GM12878 (cell line): ENCODE measurements around the gene LSAMP.

ENCODE experiments used
- BHLHE40 ChIP-seq, 2 experiments: fragments of 450-650 bp in 1 of 2; IDR thresholded peaks; 2 replicates each; pipeline ENCODE4 v1.6.1; 2011 to 2017; ENCODE audit warnings: low read depth in 2 of 2, borderline replicate concordance in 1 of 2, improper control_type of control experiment in 1 of 2, low read length in 1 of 2, mild to moderate bottlenecking in 1 of 2
- CTCF ChIP-seq, 3 experiments: IDR thresholded peaks in 2 of 3; conservative IDR thresholded peaks in 1 of 3; 2 replicates each; pipeline ENCODE4 v1.5.1; 2011; ENCODE audit warnings: low read depth in 3 of 3, low read length in 3 of 3, mild to moderate bottlenecking in 3 of 3, control low read depth in 2 of 3, moderate library complexity in 2 of 3, inconsistent platforms in 1 of 3, mixed read lengths in 1 of 3; ENCODE audit not compliant: control insufficient read depth in 2 of 3, insufficient read depth in 1 of 3; ENCODE audit errors: extremely low read depth in 1 of 3
- CUX1 ChIP-seq: IDR thresholded peaks from 2 replicates; pipeline ENCODE4 v1.6.1; 2012; ENCODE audit warnings: improper control_type of control experiment, low read depth, low read length; ENCODE audit not compliant: insufficient replicate concordance
- E4F1 ChIP-seq: fragments of 450-650 bp; IDR thresholded peaks from 2 replicates; pipeline ENCODE4 v1.6.1; 2018; ENCODE audit warnings: borderline replicate concordance, mild to moderate bottlenecking; ENCODE audit not compliant: partially characterized antibody
- ETV6 ChIP-seq, 2 experiments: fragments of 450-650 bp in 1 of 2; IDR thresholded peaks in 1 of 2; conservative IDR thresholded peaks in 1 of 2; 2 replicates each; pipeline ENCODE4 v1.6.1; 2014; ENCODE audit warnings: antibody characterized with exemption in 1 of 2, borderline replicate concordance in 1 of 2, low read depth in 1 of 2, mild to moderate bottlenecking in 1 of 2, moderate library complexity in 1 of 2
- FOXK2 ChIP-seq: fragments of 450-650 bp; IDR thresholded peaks from 2 replicates; pipeline ENCODE4 v1.6.1; 2017; ENCODE audit warnings: mild to moderate bottlenecking, moderate library complexity
- JUNB ChIP-seq: IDR thresholded peaks from 2 replicates; pipeline ENCODE4 v1.6.1; 2016; ENCODE audit warnings: antibody characterized with exemption, mild to moderate bottlenecking
- RAD21 ChIP-seq: IDR thresholded peaks from 2 replicates; pipeline ENCODE4 v1.6.1; 2011; ENCODE audit warnings: mild to moderate bottlenecking, low read depth, low read length, moderate library complexity; ENCODE audit not compliant: insufficient read depth
- SPI1 ChIP-seq: IDR thresholded peaks from 2 replicates; pipeline ENCODE4 v1.6.1; 2011; ENCODE audit warnings: low read depth, mild to moderate bottlenecking, low read length, moderate library complexity, borderline replicate concordance; ENCODE audit not compliant: insufficient read depth
- YY1 ChIP-seq: IDR thresholded peaks from 2 replicates; pipeline ENCODE4 v1.6.1; 2011; ENCODE audit warnings: low read depth, mild to moderate bottlenecking, low read length

DNA sequence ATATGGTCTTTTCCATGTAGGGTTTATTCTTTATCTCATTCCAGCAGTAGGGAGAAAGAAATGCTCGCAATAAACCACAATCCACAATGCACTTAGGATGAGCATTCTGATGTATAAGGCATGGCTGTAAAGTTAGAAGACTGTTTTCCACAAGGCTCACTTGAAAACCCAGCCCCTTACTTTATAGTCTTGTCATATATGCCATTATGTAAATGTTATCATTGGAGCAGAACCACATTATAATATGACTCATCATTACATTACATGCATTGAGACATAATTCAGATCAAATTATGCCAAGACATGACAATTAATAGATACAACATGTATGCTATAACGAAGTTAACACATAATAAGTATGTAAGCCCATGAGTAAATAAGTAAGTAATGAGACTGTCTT, 348.1 kb downstream of the LSAMP start:
- TF ChIP-seq RAD21 (no peak), ETV6 (conservative IDR thresholded peaks at IDR 0.05 in 1 of 2, IDR thresholded peaks at IDR 0.05 in 1 of 2; ENCODE audit: borderline replicate concordance in 1 of 2, low read depth in 1 of 2) (no peak), BHLHE40 (IDR thresholded peaks at IDR 0.05; ENCODE audit: borderline replicate concordance in 1 of 2, low read depth in 2 of 2, low read length in 1 of 2) (no peak), CTCF (IDR thresholded peaks at IDR 0.05 in 2 of 3, conservative IDR thresholded peaks at IDR 0.05 in 1 of 3; ENCODE audit: control insufficient read depth in 2 of 3, extremely low read depth in 1 of 3, insufficient read depth in 1 of 3, low read depth in 3 of 3, low read length in 3 of 3) (no peak), SPI1 (no peak), FOXK2 (no peak), CUX1 (no peak), YY1 (no peak), E4F1 (no peak), JUNB (no peak)
